Choroid plexus epithelial cell (primary cell): ENCODE results near the gene UBL4B.
"Not testable (repeated sequence)": the region's sequence is repeated elsewhere in the genome, so short reads cannot be mapped to it uniquely, and the experiment has no call there.

Source experiments
- DNase-seq: peaks from one replicate; pipeline ENCODE4 v3.0.0-alpha.2; 2010; ENCODE audit warnings: low read depth
- H3K4me3 ChIP-seq: 2 replicates; pipeline ENCODE4 v1.5.1; 2011; ENCODE audit warnings: low read depth, mild to moderate bottlenecking, control low read depth, low read length, moderate library complexity
- TF ChIP-seq, protein P1 (sequence below): conservative IDR thresholded peaks from 2 replicates; pipeline ENCODE4 v1.5.1; 2011; ENCODE audit warnings: low read depth, mild to moderate bottlenecking, control low read depth, inconsistent platforms, low read length, moderate library complexity

Gene UBL4B

DNA sequence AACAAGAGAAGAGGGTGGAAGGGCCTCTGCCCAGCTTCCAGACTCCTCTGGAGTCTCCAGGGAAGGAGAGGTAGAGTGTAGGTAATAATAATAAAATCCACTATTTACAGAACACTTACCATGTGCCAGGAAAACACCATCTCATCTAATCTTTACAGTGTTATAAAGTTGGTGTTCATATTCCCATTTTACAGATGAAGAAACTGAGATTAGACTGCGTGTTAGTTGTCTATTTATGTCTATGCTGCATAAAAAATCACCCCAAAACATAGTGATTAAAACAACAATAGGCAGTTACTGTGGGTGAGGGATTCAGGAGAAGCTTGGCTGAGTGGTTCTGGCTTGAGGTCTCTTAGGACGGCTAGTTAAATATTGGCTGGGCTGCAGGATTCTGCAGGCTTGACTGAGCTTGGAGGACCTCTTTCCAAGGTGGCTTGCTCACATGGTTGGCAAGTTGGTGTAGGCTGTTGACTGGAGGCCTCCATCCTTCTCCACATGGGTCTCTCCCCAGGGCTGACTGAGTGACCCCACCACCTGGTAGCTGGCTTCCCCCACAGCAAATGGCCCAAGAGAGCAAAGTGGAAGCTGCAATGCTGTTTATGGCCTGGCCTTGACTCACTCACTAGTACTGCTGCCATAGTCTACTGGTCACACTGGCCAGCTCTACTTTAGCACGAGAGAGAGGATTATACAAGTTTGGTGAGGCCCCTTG is 35.3 kb upstream of the UBL4B start:
- no peak overlapping the region for H3K4me3 ChIP-seq
- TF ChIP-seq, protein P1, sequence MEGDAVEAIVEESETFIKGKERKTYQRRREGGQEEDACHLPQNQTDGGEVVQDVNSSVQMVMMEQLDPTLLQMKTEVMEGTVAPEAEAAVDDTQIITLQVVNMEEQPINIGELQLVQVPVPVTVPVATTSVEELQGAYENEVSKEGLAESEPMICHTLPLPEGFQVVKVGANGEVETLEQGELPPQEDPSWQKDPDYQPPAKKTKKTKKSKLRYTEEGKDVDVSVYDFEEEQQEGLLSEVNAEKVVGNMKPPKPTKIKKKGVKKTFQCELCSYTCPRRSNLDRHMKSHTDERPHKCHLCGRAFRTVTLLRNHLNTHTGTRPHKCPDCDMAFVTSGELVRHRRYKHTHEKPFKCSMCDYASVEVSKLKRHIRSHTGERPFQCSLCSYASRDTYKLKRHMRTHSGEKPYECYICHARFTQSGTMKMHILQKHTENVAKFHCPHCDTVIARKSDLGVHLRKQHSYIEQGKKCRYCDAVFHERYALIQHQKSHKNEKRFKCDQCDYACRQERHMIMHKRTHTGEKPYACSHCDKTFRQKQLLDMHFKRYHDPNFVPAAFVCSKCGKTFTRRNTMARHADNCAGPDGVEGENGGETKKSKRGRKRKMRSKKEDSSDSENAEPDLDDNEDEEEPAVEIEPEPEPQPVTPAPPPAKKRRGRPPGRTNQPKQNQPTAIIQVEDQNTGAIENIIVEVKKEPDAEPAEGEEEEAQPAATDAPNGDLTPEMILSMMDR: no peak
- no peak for DNase-seq

DNA sequence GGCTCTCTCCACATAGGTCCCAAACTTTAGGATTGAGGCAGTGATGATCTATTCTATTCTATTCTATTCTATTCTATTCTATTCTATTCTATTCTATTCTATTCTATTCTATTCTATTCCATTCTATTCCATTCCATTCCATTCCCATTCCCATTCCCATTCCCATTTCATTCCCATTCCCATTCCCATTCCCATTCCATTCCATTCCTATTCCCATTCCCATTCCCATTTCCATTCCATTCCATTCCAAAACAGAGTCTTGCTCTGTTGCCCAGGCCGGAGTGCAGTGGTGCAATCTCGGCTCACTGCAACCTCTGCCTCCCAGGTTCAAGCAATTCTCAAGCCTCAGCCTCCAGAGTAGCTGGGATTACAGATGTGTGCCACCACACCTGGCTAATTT is 32.2 kb upstream of the UBL4B start:
- DNase-seq, H3K4me3 ChIP-seq: not testable (repeated sequence)

DNA sequence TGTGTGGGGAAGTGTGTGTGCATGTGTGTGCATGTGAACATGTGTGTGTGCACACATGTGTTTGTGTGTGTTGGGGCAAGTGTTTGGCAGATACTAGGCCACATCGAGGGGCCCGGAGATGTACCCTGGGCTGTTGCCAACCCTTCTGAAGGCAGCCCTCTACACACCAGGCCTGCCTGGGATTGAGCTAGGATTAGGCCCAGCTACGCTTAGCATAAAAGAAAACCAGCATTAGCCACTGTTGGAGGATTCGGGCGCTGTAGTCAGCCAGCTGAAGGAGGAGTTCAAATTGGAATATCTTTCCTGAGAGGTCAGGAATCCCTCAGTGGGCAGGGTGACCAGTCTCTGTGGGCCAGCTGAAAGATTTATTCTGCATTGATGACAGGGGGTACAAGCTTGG is 31.2 kb upstream of the UBL4B start:
- no peak for DNase-seq
- TF ChIP-seq, protein P1: no peak
- no peak overlapping the region for H3K4me3 ChIP-seq

DNA sequence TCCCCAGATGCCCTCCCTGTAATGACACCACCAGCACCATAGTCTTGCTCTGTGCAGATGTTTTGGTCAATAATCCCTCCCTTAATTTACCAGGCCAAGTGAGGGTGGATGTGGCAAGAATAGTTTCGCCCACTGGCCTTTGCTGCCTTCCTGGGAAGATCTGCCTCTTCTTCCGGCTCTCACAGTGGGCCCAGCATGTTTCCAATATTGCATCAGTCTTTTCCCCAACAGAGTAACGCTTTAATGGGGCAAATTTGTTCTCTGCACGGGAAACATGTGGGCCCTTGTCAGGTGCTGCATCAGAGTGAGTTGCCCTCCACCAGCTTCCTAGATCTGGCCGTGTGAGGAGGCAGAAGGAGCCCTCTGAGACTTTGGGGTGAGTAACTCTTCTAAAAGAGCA is 29.8 kb upstream of the UBL4B start:
- TF ChIP-seq, protein P1: no peak

DNA sequence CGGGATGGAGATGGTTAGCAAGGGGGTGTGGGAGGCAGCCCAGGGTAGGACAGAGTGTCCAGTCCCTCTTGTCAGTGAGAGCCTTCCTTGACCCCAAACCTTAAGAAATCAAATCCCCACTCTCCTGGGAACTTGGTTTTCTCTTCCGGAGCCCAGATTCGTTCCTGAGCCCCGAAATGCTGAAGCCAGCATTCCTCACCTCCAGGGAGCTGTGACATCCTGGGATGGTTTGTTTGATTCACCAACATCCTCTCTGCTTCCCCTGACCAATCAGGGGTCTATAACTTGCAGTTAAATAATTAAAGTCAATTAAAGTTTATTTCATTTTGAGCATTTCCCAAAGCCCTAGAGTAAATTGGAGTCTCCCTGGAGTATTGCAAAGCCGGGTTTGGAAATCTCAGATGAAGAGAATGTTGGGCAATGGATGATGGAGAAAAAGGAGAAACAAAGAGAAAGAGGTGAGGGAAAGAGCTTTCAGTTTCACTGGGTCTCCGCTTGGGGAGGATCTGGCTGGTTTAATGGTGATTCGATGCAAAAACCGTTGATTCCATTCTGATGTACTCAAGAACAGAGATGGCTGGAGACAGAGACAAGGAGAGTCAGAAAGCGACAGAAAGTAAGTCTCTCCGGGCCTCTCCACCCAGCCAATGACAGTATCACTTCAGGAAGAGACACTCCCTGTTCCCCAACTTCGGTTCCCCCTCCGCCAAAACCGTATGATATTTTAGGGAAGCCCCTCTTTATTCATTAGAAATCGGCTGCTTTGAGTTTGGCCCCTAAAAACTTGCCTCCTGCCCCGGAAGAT is 29.0 kb upstream of the UBL4B start:
- TF ChIP-seq, protein P1: no peak
- DNase-seq: no peak
- no peak overlapping the region for H3K4me3 ChIP-seq

More for the DNA sequence above, 29.8 kb upstream of the UBL4B start:
- no peak overlapping the region for H3K4me3 ChIP-seq
- DNase-seq: no peak

DNA sequence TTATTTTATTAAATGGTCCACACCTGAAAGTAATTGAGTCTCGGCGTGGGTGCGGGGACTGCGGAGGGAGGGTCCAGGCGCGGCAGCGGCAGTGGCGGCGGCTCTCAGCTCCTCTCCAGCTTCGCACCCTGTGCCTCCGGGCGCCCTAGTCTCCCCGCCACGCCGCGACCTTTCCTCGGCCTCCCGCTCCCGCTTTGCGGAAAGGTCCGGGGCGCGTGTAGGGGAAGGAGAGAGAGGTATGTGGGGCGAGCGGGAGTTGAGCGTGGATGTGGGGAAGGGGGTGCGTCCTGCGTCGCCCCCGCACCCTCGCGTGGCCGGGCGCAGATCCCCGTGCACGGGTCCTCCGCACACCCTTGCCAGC is 28.4 kb upstream of the UBL4B start:
- H3K4me3 ChIP-seq: peak overlapping the region; percentile 18
- TF ChIP-seq, protein P1: no peak
- no peak for DNase-seq

DNA sequence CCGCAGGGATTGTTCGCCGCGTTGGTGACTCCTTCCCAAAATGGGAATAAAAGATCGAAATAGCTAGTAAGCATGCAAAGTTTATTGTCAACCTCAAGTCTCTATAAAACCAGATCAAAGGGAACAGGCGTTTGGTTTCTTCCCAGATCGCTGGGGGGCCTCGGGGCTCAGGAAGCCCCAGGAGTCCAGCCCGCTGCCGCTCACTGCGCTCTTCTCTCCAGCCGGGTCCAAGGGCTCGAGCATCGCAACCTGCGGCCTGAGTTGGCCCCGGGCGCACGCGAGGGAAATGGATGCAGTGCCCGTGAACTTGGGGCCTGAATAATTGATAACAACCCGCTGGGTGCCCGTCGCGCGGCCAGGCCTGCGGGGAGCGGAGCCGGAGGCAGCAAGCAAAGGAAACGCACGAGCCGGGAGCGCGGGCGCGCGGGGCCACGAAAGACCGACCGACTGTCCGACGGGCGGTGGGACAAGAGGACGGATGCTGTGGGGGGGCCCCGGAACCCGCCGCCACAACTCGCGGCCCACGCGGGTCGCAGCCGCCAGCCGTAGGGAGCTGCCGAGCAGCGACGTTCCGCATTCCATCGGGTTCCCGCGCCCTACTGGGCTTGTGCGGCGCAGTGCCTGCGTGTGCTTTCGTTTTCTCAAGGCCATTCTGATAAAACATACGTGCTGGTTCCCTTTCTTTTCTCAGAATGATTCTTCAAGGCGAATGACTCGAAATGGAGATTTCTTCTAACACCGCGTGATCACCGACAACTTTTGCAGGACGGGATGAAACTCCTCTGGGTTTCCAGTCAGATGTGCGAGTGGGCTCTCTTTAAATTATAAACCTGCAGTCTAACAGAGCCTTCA is 27.8 kb upstream of the UBL4B start:
- peak; percentile 61 for DNase-seq
- H3K4me3 ChIP-seq: peak overlapping the region; percentile 56
- TF ChIP-seq, protein P1: no peak
